OCI-LY3 (cell line): ENCODE measurements around the gene PARD3.

Experiments used
- H2AFZ ChIP-seq: fragments of 200-600, 300-600 bp; shearing (Covaris generic); 2 replicates; pipeline ENCODE4 v1.6.0; 2014; ENCODE audit warnings: antibody characterized with exemption, low read depth, low read length
- H3K27ac ChIP-seq: fragments of 200-600, 300-600 bp; sonication (generic); 2 replicates; pipeline ENCODE4 v1.5.1; 2014; ENCODE audit warnings: mild to moderate bottlenecking, low read length, moderate library complexity, mixed read lengths
- H3K27me3 ChIP-seq: fragments of 200-600, 300-600 bp; sonication (generic); 2 replicates; pipeline ENCODE4 v1.6.1; 2014; ENCODE audit warnings: low read depth, low read length, mixed read lengths
- H3K36me3 ChIP-seq: fragments of 200-600, 300-600 bp; sonication (generic); replicated peaks from 2 replicates; pipeline ENCODE3; 2014; ENCODE audit warnings: low read depth, low read length, mixed read lengths
- H3K4me1 ChIP-seq: fragments of 300-600, 200-600 bp; sonication (generic); 2 replicates; pipeline ENCODE4 v1.6.1; 2014; ENCODE audit warnings: low read length, mixed read lengths
- H3K4me2 ChIP-seq: fragments of 200-600, 300-600 bp; sonication (generic); 2 replicates; pipeline ENCODE4 v1.6.1; 2014; ENCODE audit warnings: low read length, mixed read lengths
- H3K4me3 ChIP-seq: fragments of 300-600, 200-600 bp; sonication (generic); 2 replicates; pipeline ENCODE4 v1.5.1; 2014; ENCODE audit warnings: antibody characterized with exemption, mild to moderate bottlenecking, low read length, moderate library complexity
- H3K79me2 ChIP-seq: fragments of 300-600, 200-600 bp; shearing (Covaris generic); 2 replicates; pipeline ENCODE4 v1.6.1; 2014; ENCODE audit warnings: mild to moderate bottlenecking, low read length, mixed read lengths
- H3K9ac ChIP-seq: fragments of 300-600, 200-600 bp; shearing (Covaris generic); 2 replicates; pipeline ENCODE4 v1.6.0; 2014; ENCODE audit warnings: mild to moderate bottlenecking, low read length, moderate library complexity
- H3K9me3 ChIP-seq: fragments of 200-600, 300-600 bp; shearing (Covaris generic); 2 replicates; pipeline ENCODE4 v1.6.1; 2014; ENCODE audit warnings: low read length, mixed read lengths; ENCODE audit not compliant: insufficient read depth
- H4K20me1 ChIP-seq: fragments of 200-600, 300-600 bp; sonication (generic); 2 replicates; pipeline ENCODE4 v1.6.1; 2016; ENCODE audit warnings: low read length, mixed read lengths; ENCODE audit not compliant: insufficient read depth
- EZH2phosphoT487 ChIP-seq: fragments of 200-600 bp; shearing (Covaris generic); IDR thresholded peaks from 2 replicates; pipeline ENCODE4 v1.6.1; 2018; ENCODE audit warnings: antibody characterized with exemption, mixed run types, low read depth
- TF ChIP-seq, protein P1 (sequence below): fragments of 200-600, 300-600 bp; sonication (generic); IDR thresholded peaks from 2 replicates; pipeline ENCODE4 v1.5.1; 2014; ENCODE audit warnings: antibody characterized with exemption, low read length, low read depth

Gene PARD3

DNA sequence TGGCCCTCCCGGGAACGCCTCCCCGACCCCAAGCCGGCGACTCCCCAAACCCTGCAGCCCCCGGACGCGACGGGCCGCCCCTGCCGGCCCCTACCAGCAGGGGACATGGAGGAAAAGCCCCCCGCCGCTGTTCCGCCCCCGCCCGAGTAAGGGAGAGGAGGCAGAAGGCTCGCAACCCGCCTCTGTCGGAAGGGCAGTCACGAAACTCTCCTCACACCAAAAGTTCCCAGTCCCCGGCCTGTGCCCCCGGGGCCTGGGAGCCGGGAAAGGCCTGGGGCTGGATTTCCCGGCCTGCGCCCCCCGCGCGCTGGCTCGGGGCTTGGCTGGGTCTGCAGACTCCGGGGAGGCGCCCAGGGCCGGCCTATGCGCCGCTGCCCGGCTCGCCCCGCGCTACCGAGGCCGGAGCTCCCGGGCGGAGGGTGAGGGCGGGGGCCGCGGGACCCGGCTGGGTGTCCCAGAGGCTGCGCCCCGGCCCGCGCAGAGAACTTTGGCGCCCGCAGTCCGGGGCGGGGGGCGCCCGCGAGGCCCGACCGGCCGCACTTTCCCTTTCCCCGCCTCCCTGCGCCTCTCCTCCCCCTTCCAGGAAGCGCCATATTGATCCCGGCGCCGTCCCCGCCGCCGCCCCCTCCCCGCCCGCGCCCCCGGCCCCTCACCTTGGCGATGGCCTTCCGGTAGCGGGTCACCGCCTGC, 728 bp downstream of the PARD3 start:
- Histone ChIP-seq H3K9ac (no peak overlapping the region), H3K9me3 (no peaks in the 10 kb centered on the region), H3K4me3 (no peak overlapping the region), H3K27ac (no peak overlapping the region), H2AFZ (no peak overlapping the region), H3K36me3 (no peaks in the 10 kb centered on the region), H3K4me1 (no peaks in the 10 kb centered on the region), H3K27me3 (no peaks in the 10 kb centered on the region), H3K79me2 (no peaks in the 10 kb centered on the region), H3K4me2 (no peak overlapping the region), H4K20me1 (no peaks in the 10 kb centered on the region)
- no peak for TF ChIP-seq EZH2phosphoT487
- TF ChIP-seq, protein P1, sequence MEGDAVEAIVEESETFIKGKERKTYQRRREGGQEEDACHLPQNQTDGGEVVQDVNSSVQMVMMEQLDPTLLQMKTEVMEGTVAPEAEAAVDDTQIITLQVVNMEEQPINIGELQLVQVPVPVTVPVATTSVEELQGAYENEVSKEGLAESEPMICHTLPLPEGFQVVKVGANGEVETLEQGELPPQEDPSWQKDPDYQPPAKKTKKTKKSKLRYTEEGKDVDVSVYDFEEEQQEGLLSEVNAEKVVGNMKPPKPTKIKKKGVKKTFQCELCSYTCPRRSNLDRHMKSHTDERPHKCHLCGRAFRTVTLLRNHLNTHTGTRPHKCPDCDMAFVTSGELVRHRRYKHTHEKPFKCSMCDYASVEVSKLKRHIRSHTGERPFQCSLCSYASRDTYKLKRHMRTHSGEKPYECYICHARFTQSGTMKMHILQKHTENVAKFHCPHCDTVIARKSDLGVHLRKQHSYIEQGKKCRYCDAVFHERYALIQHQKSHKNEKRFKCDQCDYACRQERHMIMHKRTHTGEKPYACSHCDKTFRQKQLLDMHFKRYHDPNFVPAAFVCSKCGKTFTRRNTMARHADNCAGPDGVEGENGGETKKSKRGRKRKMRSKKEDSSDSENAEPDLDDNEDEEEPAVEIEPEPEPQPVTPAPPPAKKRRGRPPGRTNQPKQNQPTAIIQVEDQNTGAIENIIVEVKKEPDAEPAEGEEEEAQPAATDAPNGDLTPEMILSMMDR, result no peak

DNA sequence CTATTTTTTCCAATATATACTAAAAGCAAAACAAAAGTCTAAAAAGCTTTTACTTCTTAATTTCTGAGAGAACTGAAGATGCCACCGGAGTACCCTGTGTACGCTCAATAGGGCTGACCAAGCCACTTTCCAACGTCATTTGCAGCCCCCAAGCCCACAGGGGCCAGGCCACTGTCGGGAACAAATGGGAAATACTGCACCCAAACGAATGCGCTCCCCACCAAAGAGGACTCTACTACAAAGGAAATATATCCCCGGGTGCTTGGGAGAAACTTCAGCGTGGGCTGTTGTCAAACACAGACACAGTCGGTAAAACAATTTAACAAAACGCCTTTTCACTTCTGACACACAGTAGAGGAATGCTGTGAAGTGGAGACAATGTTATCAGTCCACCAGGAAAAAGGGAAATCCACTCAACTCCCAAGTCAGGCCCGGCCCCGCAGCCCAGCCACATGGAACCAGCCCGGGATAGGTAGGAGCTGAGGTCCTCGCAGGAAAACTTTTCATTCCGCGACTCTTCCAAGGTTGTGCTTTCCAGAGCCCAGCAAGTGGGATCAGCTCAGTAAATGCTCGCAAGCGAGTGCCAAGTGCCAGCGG, 1.4 kb downstream of the PARD3 start:
- no peak overlapping the region for H3K27ac ChIP-seq
- TF ChIP-seq, protein P1, result no peak
- TF ChIP-seq EZH2phosphoT487, result no peak
- no peaks in the 10 kb centered on the region for H3K9me3 ChIP-seq
- no peaks in the 10 kb centered on the region for H3K4me1 ChIP-seq
- H3K27me3 ChIP-seq, result no peaks in the 10 kb centered on the region
- H3K9ac ChIP-seq, result no peak overlapping the region
- no peak overlapping the region for H3K4me3 ChIP-seq
- no peak overlapping the region for H3K4me2 ChIP-seq
- H4K20me1 ChIP-seq, result no peaks in the 10 kb centered on the region
- no peaks in the 10 kb centered on the region for H3K79me2 ChIP-seq
- no peaks in the 10 kb centered on the region for H3K36me3 ChIP-seq
- no peak overlapping the region for H2AFZ ChIP-seq

DNA sequence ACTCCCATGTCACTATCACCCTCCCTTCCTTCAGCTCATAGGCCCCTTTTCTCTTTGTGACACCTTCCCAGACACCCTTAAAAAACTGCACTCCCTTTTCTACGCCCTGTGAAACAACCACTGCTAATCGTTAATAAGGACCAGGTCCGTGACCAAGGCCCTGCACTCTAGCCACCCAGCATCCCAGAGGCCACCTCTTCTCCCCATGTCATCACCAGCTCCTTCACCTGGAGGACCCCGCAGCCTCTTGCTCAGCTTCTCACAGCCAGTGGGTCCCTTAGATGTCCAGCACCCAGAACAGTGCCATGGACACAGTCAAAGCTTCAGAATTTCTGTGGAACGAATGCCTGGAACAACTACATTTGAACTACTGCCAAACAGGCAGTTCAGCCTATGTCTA, 2.3 kb downstream of the PARD3 start:
- TF ChIP-seq EZH2phosphoT487, result no peak
- TF ChIP-seq, protein P1, result no peak
- no peaks in the 10 kb centered on the region for H3K36me3 ChIP-seq
- H3K4me2 ChIP-seq, result no peak overlapping the region
- H3K79me2 ChIP-seq, result no peaks in the 10 kb centered on the region
- no peak overlapping the region for H3K9ac ChIP-seq
- no peaks in the 10 kb centered on the region for H4K20me1 ChIP-seq
- no peak overlapping the region for H3K27ac ChIP-seq
- no peaks in the 10 kb centered on the region for H3K27me3 ChIP-seq
- H2AFZ ChIP-seq, result no peak overlapping the region
- H3K4me1 ChIP-seq, result no peaks in the 10 kb centered on the region
- no peak overlapping the region for H3K4me3 ChIP-seq
- H3K9me3 ChIP-seq, result no peaks in the 10 kb centered on the region

DNA sequence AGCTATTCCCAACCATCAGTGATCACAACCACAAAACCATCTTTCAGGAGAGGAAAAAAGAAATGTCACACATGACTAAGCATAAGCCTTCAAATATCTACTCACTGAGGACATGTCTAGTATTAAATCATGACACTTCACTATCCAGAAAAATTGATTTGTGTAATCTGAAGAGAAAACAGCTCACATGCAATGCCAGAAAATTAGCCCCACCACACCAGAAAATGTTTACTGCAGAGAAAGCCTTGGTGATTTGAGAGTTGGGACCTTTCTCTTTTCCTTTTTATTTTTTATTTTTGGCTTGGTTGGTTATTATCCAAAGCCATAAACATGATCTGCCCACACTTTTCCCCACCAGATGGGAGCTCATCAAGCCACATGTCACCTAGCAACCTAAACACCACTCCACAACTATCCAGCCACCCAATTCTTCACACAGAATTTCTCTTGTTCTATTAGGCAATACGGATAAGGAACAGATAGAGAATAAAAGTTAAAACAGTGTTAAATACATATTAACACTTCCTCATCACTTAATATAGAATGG, 3.1 kb downstream of the PARD3 start:
- no peak for TF ChIP-seq EZH2phosphoT487
- TF ChIP-seq, protein P1, result no peak
- no peaks in the 10 kb centered on the region for H3K9me3 ChIP-seq
- H3K79me2 ChIP-seq, result no peaks in the 10 kb centered on the region
- no peak overlapping the region for H3K9ac ChIP-seq
- H3K36me3 ChIP-seq, result no peaks in the 10 kb centered on the region
- H3K27ac ChIP-seq, result no peak overlapping the region
- H2AFZ ChIP-seq, result no peak overlapping the region
- no peaks in the 10 kb centered on the region for H4K20me1 ChIP-seq
- no peak overlapping the region for H3K4me3 ChIP-seq
- H3K27me3 ChIP-seq, result no peaks in the 10 kb centered on the region
- no peaks in the 10 kb centered on the region for H3K4me1 ChIP-seq
- no peak overlapping the region for H3K4me2 ChIP-seq
